ENCODE results near the gene LRRC28.

Gene LRRC28

DNA sequence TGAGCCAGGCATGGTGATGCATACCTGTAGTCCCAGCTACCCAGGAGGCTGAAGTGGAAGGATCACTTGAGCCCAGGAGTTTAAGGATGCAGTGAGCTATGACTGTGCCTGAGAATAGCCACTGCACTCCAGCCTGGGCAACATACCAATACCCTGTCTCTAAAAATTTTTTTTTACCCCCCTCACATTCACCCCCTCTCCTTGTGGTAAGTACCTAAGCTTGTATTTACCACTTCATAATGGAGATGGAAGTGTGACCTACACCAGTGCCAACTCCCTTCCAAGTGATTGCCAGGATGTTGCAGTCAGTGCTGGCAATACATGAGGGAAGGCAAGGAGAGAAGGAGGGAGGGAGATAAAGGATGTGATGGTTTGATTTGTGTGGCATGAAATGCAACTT lies 84.2 kb downstream of the LRRC28 start:
- H3K9me3 ChIP-seq (ENCODE audit: control insufficient read depth, insufficient read depth, low read depth, low read length) = no peaks in the 10 kb centered on the region
- peaks cover 0 to 3% of the 10 kb centered on the region in 2 experiments; a peak in 1 of 3 replicates for H3K36me3 ChIP-seq (ENCODE audit: control insufficient read depth in 2 of 2, insufficient read depth in 1 of 2, low read length in 2 of 2)
- ChIA-PET CTCF (interaction anchor here (0.5 to 1.4 kb wide), 4 partner anchors 9 to 116 kb away, joined by 3 to 8 read pairs (median 3); no protein-coding TSS in a partner anchor), POLR2A (no interaction called here)
- TF ChIP-seq KLF9 (tag by site-specific recombination; IDR thresholded peaks at IDR 0.05; ENCODE audit: low read depth) (no peak), ZNF341 (tag by site-specific recombination; IDR thresholded peaks at IDR 0.05; ENCODE audit: low read depth) (no peak), ZNF777 (tag by site-specific recombination; IDR thresholded peaks at IDR 0.05; ENCODE audit: borderline replicate concordance) (no peak), ZNF521 (tag by site-specific recombination; IDR thresholded peaks at IDR 0.05) (no peak), ZNF184 (tag by site-specific recombination; IDR thresholded peaks at IDR 0.05) (no peak), ZNF2 (tag by site-specific recombination; IDR thresholded peaks at IDR 0.05) (no peak)
- TF ChIP-seq, protein P1, sequence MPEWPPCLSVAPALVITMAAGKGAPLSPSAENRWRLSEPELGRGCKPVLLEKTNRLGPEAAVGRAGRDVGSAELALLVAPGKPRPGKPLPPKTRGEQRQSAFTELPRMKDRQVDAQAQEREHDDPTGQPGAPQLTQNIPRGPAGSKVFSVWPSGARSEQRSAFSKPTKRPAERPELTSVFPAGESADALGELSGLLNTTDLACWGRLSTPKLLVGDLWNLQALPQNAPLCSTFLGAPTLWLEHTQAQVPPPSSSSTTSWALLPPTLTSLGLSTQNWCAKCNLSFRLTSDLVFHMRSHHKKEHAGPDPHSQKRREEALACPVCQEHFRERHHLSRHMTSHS (tag by site-specific recombination; IDR thresholded peaks at IDR 0.05) = no peak
- TF ChIP-seq, protein P2, sequence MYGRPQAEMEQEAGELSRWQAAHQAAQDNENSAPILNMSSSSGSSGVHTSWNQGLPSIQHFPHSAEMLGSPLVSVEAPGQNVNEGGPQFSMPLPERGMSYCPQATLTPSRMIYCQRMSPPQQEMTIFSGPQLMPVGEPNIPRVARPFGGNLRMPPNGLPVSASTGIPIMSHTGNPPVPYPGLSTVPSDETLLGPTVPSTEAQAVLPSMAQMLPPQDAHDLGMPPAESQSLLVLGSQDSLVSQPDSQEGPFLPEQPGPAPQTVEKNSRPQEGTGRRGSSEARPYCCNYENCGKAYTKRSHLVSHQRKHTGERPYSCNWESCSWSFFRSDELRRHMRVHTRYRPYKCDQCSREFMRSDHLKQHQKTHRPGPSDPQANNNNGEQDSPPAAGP (tag by site-specific recombination; IDR thresholded peaks at IDR 0.05) = no peak
- no peak overlapping the region for H3K27ac ChIP-seq (ENCODE audit: extremely low read depth, low read depth, low read length)
- no peaks in the 10 kb centered on the region for H3K4me1 ChIP-seq (ENCODE audit: control insufficient read depth, insufficient read depth, low read length)
- H3K4me3 ChIP-seq (ENCODE audit: low read depth, low read length) = no peak overlapping the region

DNA sequence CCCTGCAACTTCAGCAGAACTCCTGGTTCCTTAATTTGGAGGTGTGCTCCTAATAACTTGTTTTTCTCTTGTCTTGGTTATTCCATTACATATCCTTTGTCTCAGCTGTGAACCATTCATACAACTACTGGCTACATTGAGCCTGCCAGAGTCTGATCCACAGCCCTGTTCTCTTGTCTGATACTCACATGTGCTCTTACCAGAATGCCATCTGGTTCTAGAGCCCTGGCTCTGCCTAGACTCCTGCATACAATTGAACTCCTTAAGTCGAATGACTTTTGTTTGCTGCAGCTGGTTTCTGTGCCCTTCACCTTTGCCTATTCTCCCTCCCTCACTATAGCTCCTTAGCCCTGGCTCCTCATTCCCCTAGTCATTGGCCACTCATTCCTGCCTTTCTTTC lies 85.5 kb downstream of the LRRC28 start:
- ChIA-PET POLR2A (no interaction called here), CTCF (interaction anchor here (1.5 kb wide), 1 partner anchor 367 kb away, joined by 4 read pairs; no protein-coding TSS in a partner anchor)
- no peak overlapping the region for H3K27ac ChIP-seq (ENCODE audit: extremely low read depth, low read depth, low read length)
- H3K4me1 ChIP-seq (ENCODE audit: control insufficient read depth, insufficient read depth, low read length) = no peaks in the 10 kb centered on the region
- H3K9me3 ChIP-seq (ENCODE audit: control insufficient read depth, insufficient read depth, low read depth, low read length) = no peaks in the 10 kb centered on the region
- no peak for TF ChIP-seq SETDB1 (IDR thresholded peaks at IDR 0.05; ENCODE audit: insufficient read length, low read length)
- no peak overlapping the region for H3K4me3 ChIP-seq (ENCODE audit: low read depth, low read length)
- H3K36me3 ChIP-seq (ENCODE audit: control insufficient read depth in 2 of 2, insufficient read depth in 1 of 2, low read length in 2 of 2) = peaks cover 0 to 3% of the 10 kb centered on the region in 2 experiments; a peak in 1 of 3 replicates

DNA sequence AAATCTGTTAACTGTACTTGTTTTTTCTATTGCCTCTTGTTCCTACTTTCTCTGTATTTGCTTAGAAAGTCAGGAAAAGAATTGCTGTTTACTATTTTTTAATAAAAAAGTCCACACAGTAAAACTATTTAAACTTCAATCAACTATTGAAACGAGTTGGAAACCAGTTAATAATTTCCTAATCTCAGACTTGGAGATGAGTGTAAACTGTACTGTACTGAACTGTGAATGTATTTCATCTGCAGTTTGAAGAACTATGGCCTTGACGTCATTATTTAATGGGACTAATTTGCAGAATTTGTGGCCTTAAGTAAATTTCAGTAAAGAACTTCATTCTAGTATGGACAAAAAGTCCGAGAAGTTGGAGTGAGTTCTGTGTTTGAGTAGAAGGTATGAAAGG lies 89.1 kb downstream of the LRRC28 start:
- TF ChIP-seq, protein P2 (tag by site-specific recombination; IDR thresholded peaks at IDR 0.05) = no peak
- TF ChIP-seq, protein P3, sequence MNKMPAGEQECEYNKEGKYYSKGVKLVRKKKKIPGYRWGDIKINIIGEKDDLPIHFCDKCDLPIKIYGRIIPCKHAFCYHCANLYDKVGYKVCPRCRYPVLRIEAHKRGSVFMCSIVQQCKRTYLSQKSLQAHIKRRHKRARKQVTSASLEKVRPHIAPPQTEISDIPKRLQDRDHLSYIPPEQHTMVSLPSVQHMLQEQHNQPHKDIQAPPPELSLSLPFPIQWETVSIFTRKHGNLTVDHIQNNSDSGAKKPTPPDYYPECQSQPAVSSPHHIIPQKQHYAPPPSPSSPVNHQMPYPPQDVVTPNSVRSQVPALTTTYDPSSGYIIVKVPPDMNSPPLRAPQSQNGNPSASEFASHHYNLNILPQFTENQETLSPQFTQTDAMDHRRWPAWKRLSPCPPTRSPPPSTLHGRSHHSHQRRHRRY (tag by site-specific recombination; IDR thresholded peaks at IDR 0.05) = no peak
- TF ChIP-seq ZNF221 (tag by site-specific recombination; IDR thresholded peaks at IDR 0.05; ENCODE audit: borderline replicate concordance) (no peak), HOXD13 (CRISPR knock-in tag; IDR thresholded peaks at IDR 0.05; ENCODE audit: borderline replicate concordance) (no peak), ZNF560 (tag by site-specific recombination; IDR thresholded peaks at IDR 0.05; ENCODE audit: borderline replicate concordance) (no peak), ZNF747 (tag by site-specific recombination; IDR thresholded peaks at IDR 0.05) (no peak), TRIM28 (IDR thresholded peaks at IDR 0.05; ENCODE audit: borderline replicate concordance, low read length) (no peak), ZNF10 (tag by site-specific recombination; IDR thresholded peaks at IDR 0.05) (no peak), ZIC2 (tag by site-specific recombination; IDR thresholded peaks at IDR 0.05) (no peak), ZXDB (tag by site-specific recombination; IDR thresholded peaks at IDR 0.05) (no peak), ZNF292 (tag by site-specific recombination; IDR thresholded peaks at IDR 0.05; ENCODE audit: borderline replicate concordance, low read depth) (no peak), GLI2 (tag by site-specific recombination; IDR thresholded peaks at IDR 0.05; ENCODE audit: borderline replicate concordance, low read depth) (no peak), ZNF423 (tag by site-specific recombination; IDR thresholded peaks at IDR 0.05) (no peak)
- TF ChIP-seq, protein P4, sequence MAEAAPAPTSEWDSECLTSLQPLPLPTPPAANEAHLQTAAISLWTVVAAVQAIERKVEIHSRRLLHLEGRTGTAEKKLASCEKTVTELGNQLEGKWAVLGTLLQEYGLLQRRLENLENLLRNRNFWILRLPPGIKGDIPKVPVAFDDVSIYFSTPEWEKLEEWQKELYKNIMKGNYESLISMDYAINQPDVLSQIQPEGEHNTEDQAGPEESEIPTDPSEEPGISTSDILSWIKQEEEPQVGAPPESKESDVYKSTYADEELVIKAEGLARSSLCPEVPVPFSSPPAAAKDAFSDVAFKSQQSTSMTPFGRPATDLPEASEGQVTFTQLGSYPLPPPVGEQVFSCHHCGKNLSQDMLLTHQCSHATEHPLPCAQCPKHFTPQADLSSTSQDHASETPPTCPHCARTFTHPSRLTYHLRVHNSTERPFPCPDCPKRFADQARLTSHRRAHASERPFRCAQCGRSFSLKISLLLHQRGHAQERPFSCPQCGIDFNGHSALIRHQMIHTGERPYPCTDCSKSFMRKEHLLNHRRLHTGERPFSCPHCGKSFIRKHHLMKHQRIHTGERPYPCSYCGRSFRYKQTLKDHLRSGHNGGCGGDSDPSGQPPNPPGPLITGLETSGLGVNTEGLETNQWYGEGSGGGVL (tag by site-specific recombination; IDR thresholded peaks at IDR 0.05) = no peak
- Histone ChIP-seq H3K4me1 (ENCODE audit: control insufficient read depth, insufficient read depth, low read length) (no peaks in the 10 kb centered on the region), H3K9me3 (ENCODE audit: control insufficient read depth, insufficient read depth, low read depth, low read length) (no peaks in the 10 kb centered on the region), H3K4me3 (ENCODE audit: low read depth, low read length) (no peak overlapping the region), H3K27ac (ENCODE audit: extremely low read depth, low read depth, low read length) (no peak overlapping the region), H3K36me3 (ENCODE audit: control insufficient read depth in 2 of 2, insufficient read depth in 1 of 2, low read length in 2 of 2) (peaks cover 0 to 3% of the 10 kb centered on the region in 2 experiments; a peak in 1 of 3 replicates)
- CTCF ChIA-PET = interaction anchor here (0.6 to 1.3 kb wide), 2 partner anchors 30 to 53 kb away, joined by 3 read pairs; no protein-coding TSS in a partner anchor
- POLR2A ChIA-PET = no interaction called here
